Uterus (tissue), 4 donors: ENCODE measurements around the gene ATP6V1D. TPM values are rescaled to one million over a fixed set of nuclear protein-coding genes. Genes with fewer than 3 reads are reported as not detected.

Experiments used
- DNase-seq, 2 donors: peaks; one replicate each; pipeline ENCODE4 v3.0.0-alpha.2; 2019 to 2020
- H3K27ac ChIP-seq, 2 donors: fragments of 200-600 bp; sonication (generic); 1 replicate in 1 of 2; 2 replicates in 1 of 2; pipeline ENCODE4 v1.5.1; 2016 to 2018
- H3K27me3 ChIP-seq, 2 donors: fragments of 200-600 bp; sonication (generic); one replicate each; pipeline ENCODE4 v1.5.1; 2018 to 2019; ENCODE audit warnings: control low read depth in 1 of 2
- H3K36me3 ChIP-seq, 2 donors: fragments of 200-600 bp; sonication (generic); one replicate each; pipeline ENCODE4 v1.5.1; 2019; ENCODE audit warnings: control low read depth in 1 of 2
- H3K4me1 ChIP-seq, 2 donors: fragments of 200-600 bp; sonication (generic); one replicate each; pipeline ENCODE4 v1.5.1; 2018 to 2019; ENCODE audit warnings: control low read depth in 1 of 2
- H3K4me3 ChIP-seq, 2 donors: fragments of 200-600 bp; sonication (generic); 1 replicate in 1 of 2; 2 replicates in 1 of 2; pipeline ENCODE4 v1.5.1; 2018 to 2019; ENCODE audit warnings: mild to moderate bottlenecking in 1 of 2
- H3K9me3 ChIP-seq, 2 donors: fragments of 200-600 bp; sonication (generic); one replicate each; pipeline ENCODE4 v1.5.1; 2019; ENCODE audit warnings: control low read depth in 1 of 2
- POLR2A ChIP-seq, 2 donors: fragments of 450-650 bp; IDR thresholded peaks; one replicate each; pipeline ENCODE4 v1.6.1; 2016; ENCODE audit warnings: antibody characterized with exemption in 2 of 2, mild to moderate bottlenecking in 1 of 2, moderate library complexity in 1 of 2
- intact Hi-C: fragments of 100-400 bp; cut with DNase I; formaldehyde crosslinking; loops from one replicate; pipeline ENCODE4 v1.15.1; 2023; ENCODE audit warnings: low total_unique reads
- total RNA-seq, 4 donors: library from RNA; depleted of rRNA in 3 of 4; stranded (reverse); fragments of >200 nt in 3 of 4; gene quantifications; one replicate each; pipeline versions ENCODE4 v1.1.0 to v1.2.4, GENCODE V29; 2014 to 2023
- TF ChIP-seq, protein P1 (sequence below), 4 experiments: fragments of 200-600 bp in 2 of 4; fragments of 450-650 bp in 2 of 4; sonication (generic) in 2 of 4; IDR thresholded peaks; one replicate each; pipeline ENCODE4 v1.5.1; 2016 to 2019; ENCODE audit warnings: antibody characterized with exemption in 4 of 4, mild to moderate bottlenecking in 2 of 4, moderate library complexity in 1 of 4
- donor health status: DM: yes; HTN: yes; CAD: no.

ATP6V1D gene
- total RNA-seq, 4 donors from 2014 or later: 28.5 to 60.8 (median 35.5) TPM

DNA sequence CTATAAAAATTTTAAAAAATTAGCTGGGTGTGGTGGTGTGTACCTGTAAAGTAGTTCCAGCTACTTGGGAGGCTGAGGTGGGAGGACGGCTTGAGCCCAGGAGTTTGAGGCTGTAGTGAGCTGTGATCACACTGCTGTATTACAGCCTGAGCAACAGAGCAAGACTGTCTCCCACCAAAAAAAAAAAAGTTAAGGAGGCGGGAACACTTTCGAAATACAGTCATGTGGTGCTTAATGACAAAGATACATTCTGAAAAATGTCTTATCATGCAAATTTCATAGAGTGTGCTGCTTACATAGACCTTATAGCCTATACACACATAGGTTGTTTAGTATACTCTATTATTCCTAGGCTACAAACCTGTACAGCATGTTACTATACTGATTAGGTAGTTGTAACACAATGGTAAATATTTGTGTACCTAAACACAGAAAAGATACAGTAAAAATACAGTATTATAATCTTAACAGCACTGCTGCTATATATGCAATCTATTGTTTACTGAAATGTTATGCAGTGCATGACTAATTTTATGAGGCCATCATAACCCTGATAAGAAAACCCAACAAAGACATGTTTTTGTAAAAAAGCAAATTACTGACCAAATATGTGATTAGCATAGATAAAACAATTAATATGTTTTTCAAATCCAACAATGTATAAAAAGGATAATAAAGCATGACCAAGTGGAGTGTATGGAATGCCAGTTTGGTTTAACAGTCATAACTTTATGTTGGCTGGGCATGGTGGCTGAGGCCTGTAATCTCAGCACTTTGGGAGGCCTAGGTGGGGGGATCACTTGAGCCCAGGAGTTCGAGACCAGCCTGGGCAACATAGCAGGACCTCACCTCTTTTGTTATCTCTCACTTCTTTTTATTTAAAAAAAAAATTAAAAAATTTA lies 11.9 kb upstream of the ATP6V1D start:
- TF ChIP-seq, protein P1, sequence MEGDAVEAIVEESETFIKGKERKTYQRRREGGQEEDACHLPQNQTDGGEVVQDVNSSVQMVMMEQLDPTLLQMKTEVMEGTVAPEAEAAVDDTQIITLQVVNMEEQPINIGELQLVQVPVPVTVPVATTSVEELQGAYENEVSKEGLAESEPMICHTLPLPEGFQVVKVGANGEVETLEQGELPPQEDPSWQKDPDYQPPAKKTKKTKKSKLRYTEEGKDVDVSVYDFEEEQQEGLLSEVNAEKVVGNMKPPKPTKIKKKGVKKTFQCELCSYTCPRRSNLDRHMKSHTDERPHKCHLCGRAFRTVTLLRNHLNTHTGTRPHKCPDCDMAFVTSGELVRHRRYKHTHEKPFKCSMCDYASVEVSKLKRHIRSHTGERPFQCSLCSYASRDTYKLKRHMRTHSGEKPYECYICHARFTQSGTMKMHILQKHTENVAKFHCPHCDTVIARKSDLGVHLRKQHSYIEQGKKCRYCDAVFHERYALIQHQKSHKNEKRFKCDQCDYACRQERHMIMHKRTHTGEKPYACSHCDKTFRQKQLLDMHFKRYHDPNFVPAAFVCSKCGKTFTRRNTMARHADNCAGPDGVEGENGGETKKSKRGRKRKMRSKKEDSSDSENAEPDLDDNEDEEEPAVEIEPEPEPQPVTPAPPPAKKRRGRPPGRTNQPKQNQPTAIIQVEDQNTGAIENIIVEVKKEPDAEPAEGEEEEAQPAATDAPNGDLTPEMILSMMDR (IDR thresholded peaks at IDR 0.05): no peak
- no peak for TF ChIP-seq POLR2A (IDR thresholded peaks at IDR 0.05)
- no peak for DNase-seq
- Histone ChIP-seq H3K27ac (no peak overlapping the region), H3K27me3 (no peaks in the 10 kb centered on the region), H3K4me1 (peaks cover 0 to 6% of the 10 kb centered on the region in 2 donors), H3K4me3 (no peak overlapping the region), H3K36me3 (no peaks in the 10 kb centered on the region), H3K9me3 (no peaks in the 10 kb centered on the region)
- intact Hi-C loops: no loop called here

DNA sequence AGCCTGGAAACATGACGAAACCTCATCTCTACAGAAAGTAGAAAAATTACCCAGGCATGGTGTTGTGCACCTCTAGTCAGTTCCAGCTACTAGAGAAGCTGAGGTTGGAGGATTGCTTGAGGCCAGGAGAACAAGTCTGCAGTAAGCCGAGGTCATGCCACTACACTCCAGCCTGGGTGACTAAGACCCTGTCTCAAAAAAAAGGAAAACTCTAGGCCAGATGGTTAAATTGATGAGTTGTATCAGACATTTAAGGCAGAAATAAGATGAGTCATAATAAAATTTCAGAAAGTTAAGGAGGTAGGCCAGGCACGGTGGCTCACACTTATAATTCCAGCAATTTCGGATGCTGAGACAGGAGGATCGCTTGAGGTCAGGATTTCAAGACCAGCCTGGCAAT lies 11.2 kb upstream of the ATP6V1D start:
- no peaks in the 10 kb centered on the region for H3K36me3 ChIP-seq
- TF ChIP-seq, protein P1 (IDR thresholded peaks at IDR 0.05): no peak
- TF ChIP-seq POLR2A (IDR thresholded peaks at IDR 0.05): no peak

DNA sequence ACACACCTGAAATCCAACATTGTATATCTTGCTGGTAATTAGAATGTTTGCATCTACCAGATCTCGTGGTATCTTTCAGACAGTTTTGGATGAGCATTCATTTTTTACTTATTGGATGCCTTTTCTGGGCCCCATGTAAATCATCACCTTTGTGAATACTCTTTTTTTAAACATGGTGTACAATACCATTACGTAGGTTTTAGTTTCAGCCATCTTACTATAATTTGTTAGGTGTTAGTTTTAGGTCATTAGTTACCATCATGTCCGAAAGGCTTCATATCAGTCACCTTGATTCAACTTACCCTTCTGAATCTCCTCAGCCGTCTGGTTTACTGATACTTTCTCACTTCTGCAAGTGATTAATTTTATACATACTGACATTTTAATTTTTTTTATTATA lies 5.9 kb upstream of the ATP6V1D start:
- H3K36me3 ChIP-seq: no peaks in the 10 kb centered on the region
- H3K27me3 ChIP-seq: no peaks in the 10 kb centered on the region
- intact Hi-C loops: no loop called here
- H3K4me1 ChIP-seq: peaks cover 0 to 12% of the 10 kb centered on the region in 2 donors
- H3K4me3 ChIP-seq: no peak overlapping the region
- TF ChIP-seq, protein P1 (IDR thresholded peaks at IDR 0.05): no peak
- no peak for TF ChIP-seq POLR2A (IDR thresholded peaks at IDR 0.05)
- no peak overlapping the region for H3K27ac ChIP-seq
- no peaks in the 10 kb centered on the region for H3K9me3 ChIP-seq
- no peak for DNase-seq

More for the DNA sequence above, 11.2 kb upstream of the ATP6V1D start:
- no peak for DNase-seq
- intact Hi-C loops: no loop called here
- Histone ChIP-seq H3K27me3 (no peaks in the 10 kb centered on the region), H3K27ac (no peak overlapping the region), H3K4me1 (peaks cover 0 to 6% of the 10 kb centered on the region in 2 donors), H3K4me3 (no peak overlapping the region), H3K9me3 (no peaks in the 10 kb centered on the region)

DNA sequence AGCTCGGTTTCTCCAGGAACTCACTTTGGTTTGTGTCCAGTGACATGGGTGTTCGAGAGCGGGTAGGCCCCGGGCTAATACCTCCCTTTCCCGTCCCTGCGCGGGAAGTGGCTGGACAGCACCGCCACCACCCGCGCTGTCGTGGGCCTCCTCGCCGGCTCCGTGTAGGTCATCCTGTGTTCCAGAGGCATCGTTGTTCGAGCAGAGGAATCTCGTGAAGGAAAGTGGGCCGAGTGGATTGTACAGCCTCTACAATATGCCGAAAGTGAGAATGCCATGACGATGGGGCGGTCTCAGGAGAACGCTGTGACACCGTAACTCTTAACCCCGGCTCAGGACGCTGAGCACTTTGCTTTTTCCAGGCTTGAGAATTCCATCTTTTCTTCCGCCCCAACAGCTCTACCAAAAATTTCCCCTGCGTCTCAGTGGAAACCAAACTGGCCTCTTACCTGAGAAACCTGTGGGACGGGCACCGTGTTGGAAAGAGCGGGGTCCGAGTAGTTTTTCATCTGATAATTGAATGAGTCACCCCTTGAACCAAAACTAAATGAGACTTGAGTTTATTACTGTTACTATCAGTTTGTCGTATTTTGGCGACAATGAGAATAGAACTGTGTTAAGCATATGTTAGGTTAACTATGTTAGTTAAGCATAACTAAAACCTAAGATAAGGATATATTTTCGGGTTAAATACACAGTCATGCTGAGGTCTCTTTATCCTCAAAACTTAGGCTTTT lies 1.0 kb upstream of the ATP6V1D start:
- intact Hi-C loops: no loop called here

More for the DNA sequence above, 1.0 kb upstream of the ATP6V1D start:
- Histone ChIP-seq H3K36me3 (no peaks in the 10 kb centered on the region), H3K9me3 (no peaks in the 10 kb centered on the region), H3K4me3 (peak overlapping the region; percentile 80 to 84), H3K27ac (peak overlapping the region; percentile 92 to 98), H3K27me3 (no peaks in the 10 kb centered on the region), H3K4me1 (peaks cover 5 to 6% of the 10 kb centered on the region in 2 donors)
- TF ChIP-seq POLR2A (IDR thresholded peaks at IDR 0.05): no peak
- TF ChIP-seq, protein P1 (IDR thresholded peaks at IDR 0.05): no peak
- DNase-seq: no peak
